Caco-2 (cell line): ENCODE results near the gene CLEC2B. TPM values are rescaled to one million over a fixed set of nuclear protein-coding genes. Genes with fewer than 3 reads are reported as not detected.

Experiments used
- BruUV-seq: library from RNA; stranded (reverse); fragments of 400-500 nt; replicated peaks from 2 replicates; lab custom pipeline; 2021; lab: Mats Ljungman, UMichigan
- CTCF ChIA-PET: fragments of 300-600 bp; sonication (Branson Sonifier 250); formaldehyde crosslinking; loops from one replicate; lab custom pipeline; 2022; ENCODE audit warnings: antibody characterized with exemption; lab: Charles Lee
- POLR2A ChIA-PET: fragments of 300-600 bp; sonication (Branson Sonifier 250); formaldehyde crosslinking; loops from one replicate; lab custom pipeline; 2022; ENCODE audit warnings: antibody characterized with exemption; lab: Charles Lee
- DNase-seq, 2 experiments: peaks; one replicate each; pipeline versions ENCODE4 v3.0.0 to v3.0.0-alpha.2; 2020 to 2022
- H3K27me3 ChIP-seq: replicated peaks from 2 replicates; pipeline ENCODE4 v1.6.0; 2011; ENCODE audit warnings: low read length; ENCODE audit not compliant: control insufficient read depth, insufficient read depth
- H3K36me3 ChIP-seq: 2 replicates; pipeline ENCODE4 v1.5.1; 2011; ENCODE audit warnings: low read length; ENCODE audit not compliant: control insufficient read depth, insufficient read depth
- H3K4me1 ChIP-seq: fragments of 250-450 bp; sonication (Bioruptor Pico); 2 replicates; pipeline ENCODE4 v1.5.1; 2020; ENCODE audit warnings: mild to moderate bottlenecking
- H3K4me3 ChIP-seq: 2 replicates; pipeline ENCODE4 v1.5.1; 2011; ENCODE audit warnings: low read depth, mild to moderate bottlenecking, control low read depth, low read length
- H3K9me3 ChIP-seq: fragments of 250-450 bp; sonication (Bioruptor Pico); 2 replicates; pipeline ENCODE4 v1.5.1; 2020; ENCODE audit warnings: mild to moderate bottlenecking, moderate library complexity
- H3K27ac Mint-ChIP-seq: one replicate; pipeline ENCODE4 v1.8.0; 2022; ENCODE audit warnings: mixed read lengths; ENCODE audit not compliant: unreplicated experiment
- H3K27me3 Mint-ChIP-seq: one replicate; pipeline ENCODE4 v1.8.0; 2022; ENCODE audit warnings: mixed read lengths; ENCODE audit not compliant: insufficient read depth, unreplicated experiment
- H3K36me3 Mint-ChIP-seq: one replicate; pipeline ENCODE4 v1.8.0; 2022; ENCODE audit warnings: mild to moderate bottlenecking, mixed read lengths; ENCODE audit not compliant: insufficient read depth, unreplicated experiment
- H3K4me1 Mint-ChIP-seq: one replicate; pipeline ENCODE4 v1.8.0; 2022; ENCODE audit warnings: low read depth, mixed read lengths; ENCODE audit not compliant: unreplicated experiment
- H3K4me3 Mint-ChIP-seq: one replicate; pipeline ENCODE4 v1.8.0; 2022; ENCODE audit warnings: mild to moderate bottlenecking, moderate library complexity, mixed read lengths; ENCODE audit not compliant: unreplicated experiment
- H3K9me3 Mint-ChIP-seq: one replicate; pipeline ENCODE4 v1.8.0; 2022; ENCODE audit warnings: mixed read lengths; ENCODE audit not compliant: unreplicated experiment
- intact Hi-C: fragments of 100-400 bp; cut with micrococcal nuclease; formaldehyde crosslinking; loops from one replicate; pipeline ENCODE4 v1.10.0; 2022; ENCODE audit not compliant: unreplicated experiment
- total RNA-seq: library from RNA; stranded (reverse); gene quantifications from 2 replicates; pipeline ENCODE4 v1.2.3, GENCODE V29; 2022
- TF ChIP-seq, protein P1 (sequence below), 2 experiments: fragments of 200-600 bp in 1 of 2; IDR thresholded peaks; 1 replicate in 1 of 2; 2 replicates in 1 of 2; pipeline versions ENCODE4 v1.5.1 to v1.8.0; 2011 to 2022; ENCODE audit warnings: antibody characterized with exemption in 1 of 2, control low read depth in 1 of 2, inconsistent platforms in 1 of 2, low read depth in 1 of 2, low read length in 1 of 2, mild to moderate bottlenecking in 1 of 2, moderate library complexity in 1 of 2; ENCODE audit not compliant: insufficient read depth in 1 of 2, severe bottlenecking in 1 of 2, unreplicated experiment in 1 of 2

The CLEC2B gene
- total RNA-seq, 1 experiment from 2014 or later, result not detected

DNA sequence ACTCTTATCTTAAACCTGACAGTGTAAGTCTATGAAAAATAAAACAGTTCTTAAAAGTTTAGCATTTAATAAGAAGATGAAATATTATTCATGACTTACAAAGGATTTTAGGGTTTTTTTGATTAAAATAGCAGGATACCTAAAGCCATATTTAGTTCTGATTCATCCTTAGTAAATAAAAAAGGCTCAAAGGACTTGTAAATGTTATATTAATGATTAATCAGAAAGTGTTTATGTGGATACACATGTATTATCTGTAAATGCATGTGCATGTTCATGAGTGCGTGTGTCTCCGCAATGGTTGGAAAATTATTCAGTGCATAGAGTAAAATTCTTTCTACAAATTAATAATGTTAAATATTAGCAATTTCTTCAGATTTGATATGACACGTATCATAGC, 37.4 kb downstream of the CLEC2B start:
- POLR2A ChIA-PET, result no interaction called here
- Mint-ChIP-seq H3K27ac (no peak overlapping the region), H3K4me1 (no peaks in the 10 kb centered on the region), H3K36me3 (no peaks in the 10 kb centered on the region), H3K27me3 (peaks cover 5% of the 10 kb centered on the region), H3K9me3 (no peaks in the 10 kb centered on the region), H3K4me3 (no peak overlapping the region)
- Histone ChIP-seq H3K27me3 (no peaks in the 10 kb centered on the region), H3K4me3 (no peak overlapping the region), H3K9me3 (no peaks in the 10 kb centered on the region), H3K36me3 (no peaks in the 10 kb centered on the region), H3K4me1 (no peaks in the 10 kb centered on the region)
- CTCF ChIA-PET, result no interaction called here
- TF ChIP-seq, protein P1, sequence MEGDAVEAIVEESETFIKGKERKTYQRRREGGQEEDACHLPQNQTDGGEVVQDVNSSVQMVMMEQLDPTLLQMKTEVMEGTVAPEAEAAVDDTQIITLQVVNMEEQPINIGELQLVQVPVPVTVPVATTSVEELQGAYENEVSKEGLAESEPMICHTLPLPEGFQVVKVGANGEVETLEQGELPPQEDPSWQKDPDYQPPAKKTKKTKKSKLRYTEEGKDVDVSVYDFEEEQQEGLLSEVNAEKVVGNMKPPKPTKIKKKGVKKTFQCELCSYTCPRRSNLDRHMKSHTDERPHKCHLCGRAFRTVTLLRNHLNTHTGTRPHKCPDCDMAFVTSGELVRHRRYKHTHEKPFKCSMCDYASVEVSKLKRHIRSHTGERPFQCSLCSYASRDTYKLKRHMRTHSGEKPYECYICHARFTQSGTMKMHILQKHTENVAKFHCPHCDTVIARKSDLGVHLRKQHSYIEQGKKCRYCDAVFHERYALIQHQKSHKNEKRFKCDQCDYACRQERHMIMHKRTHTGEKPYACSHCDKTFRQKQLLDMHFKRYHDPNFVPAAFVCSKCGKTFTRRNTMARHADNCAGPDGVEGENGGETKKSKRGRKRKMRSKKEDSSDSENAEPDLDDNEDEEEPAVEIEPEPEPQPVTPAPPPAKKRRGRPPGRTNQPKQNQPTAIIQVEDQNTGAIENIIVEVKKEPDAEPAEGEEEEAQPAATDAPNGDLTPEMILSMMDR (IDR thresholded peaks at IDR 0.05; ENCODE audit: insufficient read depth in 1 of 2, low read depth in 1 of 2, low read length in 1 of 2, severe bottlenecking in 1 of 2, unreplicated experiment in 1 of 2), result no peak
- no TSS peak for BruUV-seq
- DNase-seq, result no peak
- intact Hi-C loops, result no loop called here

DNA sequence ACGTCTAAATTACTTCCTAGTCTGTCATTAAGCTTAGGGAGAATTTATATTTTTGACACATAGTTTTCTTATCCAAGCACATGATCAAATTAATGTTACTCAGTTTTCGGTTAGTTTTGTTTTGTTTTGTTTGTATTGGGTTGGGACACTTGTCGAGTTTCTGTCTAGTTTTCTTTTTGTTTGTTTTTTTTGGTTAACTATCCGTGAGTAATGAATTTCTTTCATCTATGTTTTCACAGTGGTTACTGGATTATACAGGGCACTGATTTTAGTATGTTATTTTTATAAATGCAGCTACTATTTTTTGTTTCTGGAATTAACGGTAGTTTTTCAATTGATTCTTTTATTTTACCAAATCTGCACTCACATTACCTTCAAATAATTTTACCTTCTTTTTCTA, 39.2 kb downstream of the CLEC2B start:
- no peak overlapping the region for H3K27ac Mint-ChIP-seq
- Histone ChIP-seq H3K9me3 (no peaks in the 10 kb centered on the region), H3K36me3 (no peaks in the 10 kb centered on the region), H3K4me3 (no peak overlapping the region), H3K4me1 (no peaks in the 10 kb centered on the region), H3K27me3 (no peaks in the 10 kb centered on the region)
- no peak for DNase-seq
- no peaks in the 10 kb centered on the region for H3K9me3 Mint-ChIP-seq
- intact Hi-C loops, result no loop called here
- no TSS peak for BruUV-seq
- H3K27me3 Mint-ChIP-seq, result peaks cover 8% of the 10 kb centered on the region
- H3K4me3 Mint-ChIP-seq, result no peak overlapping the region
- TF ChIP-seq, protein P1 (IDR thresholded peaks at IDR 0.05; ENCODE audit: insufficient read depth in 1 of 2, low read depth in 1 of 2, low read length in 1 of 2, severe bottlenecking in 1 of 2, unreplicated experiment in 1 of 2), result no peak
- H3K36me3 Mint-ChIP-seq, result no peaks in the 10 kb centered on the region
- H3K4me1 Mint-ChIP-seq, result no peaks in the 10 kb centered on the region
- ChIA-PET CTCF (no interaction called here), POLR2A (no interaction called here)

DNA sequence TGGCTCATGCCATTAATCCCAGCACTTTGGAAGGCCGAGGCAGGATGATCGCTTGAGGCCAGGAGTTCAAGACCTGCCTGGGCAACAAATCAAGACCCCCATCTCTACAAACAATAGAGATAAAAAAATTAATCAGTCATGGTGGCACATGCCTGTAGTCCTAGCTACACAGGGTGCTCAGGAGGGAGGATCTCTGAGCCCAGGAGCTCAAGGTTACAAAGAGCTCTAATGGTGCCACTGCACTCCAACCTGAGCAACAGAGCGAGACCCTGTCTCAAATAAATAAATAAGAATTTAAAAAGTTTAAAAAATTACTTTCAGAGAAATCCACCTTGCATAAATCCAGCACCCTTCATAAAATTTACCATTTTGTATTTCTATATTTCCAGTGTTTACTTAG, 39.7 kb downstream of the CLEC2B start:
- peaks cover 8% of the 10 kb centered on the region for H3K27me3 Mint-ChIP-seq
- Histone ChIP-seq H3K9me3 (no peaks in the 10 kb centered on the region), H3K27me3 (no peaks in the 10 kb centered on the region), H3K4me1 (no peaks in the 10 kb centered on the region), H3K4me3 (no peak overlapping the region), H3K36me3 (no peaks in the 10 kb centered on the region)
- POLR2A ChIA-PET, result no interaction called here
- H3K9me3 Mint-ChIP-seq, result no peaks in the 10 kb centered on the region
- DNase-seq, result no peak
- TF ChIP-seq, protein P1 (IDR thresholded peaks at IDR 0.05; ENCODE audit: insufficient read depth in 1 of 2, low read depth in 1 of 2, low read length in 1 of 2, severe bottlenecking in 1 of 2, unreplicated experiment in 1 of 2), result no peak
- H3K4me3 Mint-ChIP-seq, result no peak overlapping the region
- intact Hi-C loops, result no loop called here
- H3K4me1 Mint-ChIP-seq, result no peaks in the 10 kb centered on the region
- H3K36me3 Mint-ChIP-seq, result no peaks in the 10 kb centered on the region
- H3K27ac Mint-ChIP-seq, result no peak overlapping the region
- CTCF ChIA-PET, result no interaction called here
- no TSS peak for BruUV-seq
